Embryonic facial prominence (tissue), 1 donor: ENCODE measurements around the gene GDPD5.
A peak's percentile ranks its signal among the peaks of the same experiment; 100 is the strongest.
"Not testable (repeated sequence)": the region's sequence is repeated elsewhere in the genome, so short reads cannot be mapped to it uniquely, and the experiment has no call there.

Experiments
- DNase-seq: peaks from one replicate; pipeline ENCODE4 v3.0.0-alpha.2; 2016; ENCODE audit errors: extremely low spot score

GDPD5 gene

DNA sequence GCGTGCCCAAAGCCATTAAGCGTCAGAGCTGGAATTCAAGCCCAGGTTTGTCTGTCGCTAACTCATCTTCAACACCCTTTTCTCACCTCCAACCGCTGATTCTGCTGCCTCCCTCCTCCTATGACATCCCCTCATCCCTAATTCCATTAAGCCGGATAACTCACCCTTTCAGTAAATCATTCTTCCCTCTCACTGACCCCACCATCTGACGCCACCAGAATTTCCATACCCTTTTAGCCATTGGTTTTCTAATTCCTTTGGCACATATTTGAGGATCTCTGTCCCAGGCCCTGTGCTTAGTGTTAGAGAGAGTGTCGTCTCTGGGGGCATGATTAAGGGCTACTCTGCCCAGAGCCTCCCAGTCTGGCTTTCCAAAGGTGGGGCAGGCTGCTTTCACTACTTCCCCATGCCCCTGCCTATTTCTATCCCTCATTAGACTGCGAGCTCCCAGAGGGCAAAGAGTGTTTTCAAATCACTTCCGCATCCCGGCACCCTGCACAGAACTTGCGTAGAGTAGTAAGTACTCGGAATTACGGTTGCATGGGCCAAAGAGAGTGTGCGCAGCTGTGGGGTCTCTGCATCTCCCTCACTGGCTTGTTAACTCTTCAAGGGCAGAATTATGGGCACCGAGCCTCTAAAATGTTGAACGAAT lies 96.6 kb downstream of the GDPD5 start:
- DNase-seq = no peak

DNA sequence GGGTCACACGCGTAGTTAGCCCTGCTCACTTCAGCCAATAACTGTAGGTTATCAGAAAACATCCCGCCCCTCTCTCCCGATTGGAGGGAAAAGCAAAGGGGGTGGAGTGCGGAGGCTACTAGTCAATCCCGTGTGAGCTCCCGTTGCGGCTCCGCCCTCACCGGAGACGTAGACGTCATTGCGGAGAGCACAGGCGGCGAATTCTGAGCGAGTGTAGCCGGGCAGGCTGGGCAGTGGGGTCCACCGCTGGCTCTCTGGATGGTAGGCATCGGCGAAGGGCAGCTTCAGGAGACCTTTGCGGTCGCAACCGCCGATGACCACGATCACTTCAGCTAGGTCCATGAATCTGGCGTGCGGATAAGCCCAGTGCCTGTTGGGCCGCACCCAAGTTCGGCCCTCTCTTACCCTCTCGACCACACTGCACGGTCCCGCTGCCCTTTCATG lies 97.4 kb downstream of the GDPD5 start:
- DNase-seq = peak; percentile 75

DNA sequence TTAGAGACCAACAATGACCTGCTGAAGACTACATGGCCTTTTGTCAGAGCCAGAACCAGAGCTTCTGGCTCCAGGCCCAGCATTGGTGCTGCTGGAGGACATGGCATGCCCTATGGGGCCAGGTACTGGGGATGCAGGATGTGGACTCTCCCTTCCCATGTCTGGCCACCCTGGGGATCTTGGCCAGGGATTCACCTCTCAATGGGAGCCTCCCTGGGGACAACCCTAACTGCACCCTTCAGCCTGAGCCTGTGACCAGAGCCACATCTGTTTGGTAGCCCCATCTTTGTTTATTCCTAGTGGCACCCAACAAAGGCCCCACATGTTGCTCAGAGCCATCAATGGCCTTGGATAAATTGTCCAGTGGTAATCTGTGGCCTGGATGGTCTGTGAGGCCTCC lies 98.6 kb downstream of the GDPD5 start:
- no peak for DNase-seq

DNA sequence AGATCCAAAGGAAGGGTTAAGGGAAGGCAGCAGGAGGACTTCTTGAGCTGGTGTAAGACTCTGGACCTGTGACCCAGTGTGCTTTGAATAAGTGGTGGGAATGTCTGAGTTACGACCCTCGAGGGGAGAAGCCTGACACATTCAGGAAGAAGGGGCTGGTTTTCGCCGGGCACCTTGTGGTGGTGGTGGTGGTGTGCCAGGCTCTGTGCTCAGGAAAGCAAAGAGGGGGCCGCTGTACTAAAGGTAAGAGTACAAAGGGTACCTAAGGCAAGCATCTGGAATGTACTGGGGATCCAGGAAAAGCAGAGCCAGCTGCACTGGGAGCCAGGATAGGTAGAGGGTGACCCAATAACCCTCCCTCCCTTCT lies 99.0 kb downstream of the GDPD5 start:
- no peak for DNase-seq

DNA sequence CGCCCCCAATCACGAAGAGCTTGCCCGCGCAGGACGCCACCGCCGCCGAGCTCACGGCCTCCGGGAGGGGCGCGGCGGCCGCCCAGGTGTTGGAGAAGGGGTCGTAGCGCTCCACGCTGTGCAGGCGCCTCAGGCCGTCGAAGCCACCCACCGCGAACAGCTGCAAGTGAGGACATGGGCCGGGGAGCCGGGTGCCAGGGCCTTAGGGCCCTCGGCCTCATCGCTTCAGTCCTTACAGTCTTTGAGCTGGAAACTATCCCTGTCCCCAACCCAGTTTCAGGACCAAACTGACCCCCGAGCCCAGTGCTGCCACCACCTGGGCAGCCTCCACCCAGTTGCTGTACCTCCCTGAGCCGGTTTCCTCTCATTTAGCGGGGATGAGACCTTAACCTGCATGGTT lies 100.3 kb downstream of the GDPD5 start:
- no peak for DNase-seq

DNA sequence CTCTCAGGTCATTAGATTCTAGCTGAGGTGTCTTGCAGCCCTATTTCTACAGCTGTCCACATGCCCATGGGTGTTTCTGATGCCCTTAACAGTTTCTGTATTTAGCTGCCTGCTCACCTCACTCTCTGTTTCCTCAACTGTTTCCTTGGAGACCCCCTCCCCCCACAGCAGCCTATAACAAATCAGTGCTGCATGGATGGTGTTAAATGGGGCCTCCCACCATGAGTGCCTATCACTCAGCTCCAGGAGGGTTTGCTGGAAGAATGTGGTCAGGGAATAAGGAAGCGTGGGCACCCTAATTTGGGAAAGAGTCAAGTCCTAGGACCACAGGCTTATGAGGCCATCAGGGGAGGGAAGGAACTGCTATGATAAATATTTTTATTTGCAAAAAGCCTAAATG lies 101.3 kb downstream of the GDPD5 start:
- no peak for DNase-seq

DNA sequence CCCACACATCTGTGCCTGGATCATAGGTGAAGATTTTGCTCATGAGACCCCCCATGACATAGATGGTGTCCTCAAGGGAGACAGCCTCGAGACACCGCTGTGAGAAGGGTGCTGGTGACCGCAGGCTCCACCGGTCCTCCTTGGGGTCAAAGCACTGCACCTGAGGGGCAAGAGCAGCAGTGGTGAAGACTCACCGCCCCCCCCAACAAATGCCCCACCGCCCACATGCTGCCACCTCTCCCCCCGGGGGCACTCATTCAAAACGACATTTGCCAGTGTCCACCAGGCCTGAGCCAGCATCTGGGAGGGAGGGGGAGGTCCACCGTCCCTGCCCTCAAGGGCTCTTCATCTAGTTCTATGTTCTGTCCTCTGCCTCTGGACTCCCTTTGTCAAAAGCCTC lies 102.0 kb downstream of the GDPD5 start:
- DNase-seq = no peak

DNA sequence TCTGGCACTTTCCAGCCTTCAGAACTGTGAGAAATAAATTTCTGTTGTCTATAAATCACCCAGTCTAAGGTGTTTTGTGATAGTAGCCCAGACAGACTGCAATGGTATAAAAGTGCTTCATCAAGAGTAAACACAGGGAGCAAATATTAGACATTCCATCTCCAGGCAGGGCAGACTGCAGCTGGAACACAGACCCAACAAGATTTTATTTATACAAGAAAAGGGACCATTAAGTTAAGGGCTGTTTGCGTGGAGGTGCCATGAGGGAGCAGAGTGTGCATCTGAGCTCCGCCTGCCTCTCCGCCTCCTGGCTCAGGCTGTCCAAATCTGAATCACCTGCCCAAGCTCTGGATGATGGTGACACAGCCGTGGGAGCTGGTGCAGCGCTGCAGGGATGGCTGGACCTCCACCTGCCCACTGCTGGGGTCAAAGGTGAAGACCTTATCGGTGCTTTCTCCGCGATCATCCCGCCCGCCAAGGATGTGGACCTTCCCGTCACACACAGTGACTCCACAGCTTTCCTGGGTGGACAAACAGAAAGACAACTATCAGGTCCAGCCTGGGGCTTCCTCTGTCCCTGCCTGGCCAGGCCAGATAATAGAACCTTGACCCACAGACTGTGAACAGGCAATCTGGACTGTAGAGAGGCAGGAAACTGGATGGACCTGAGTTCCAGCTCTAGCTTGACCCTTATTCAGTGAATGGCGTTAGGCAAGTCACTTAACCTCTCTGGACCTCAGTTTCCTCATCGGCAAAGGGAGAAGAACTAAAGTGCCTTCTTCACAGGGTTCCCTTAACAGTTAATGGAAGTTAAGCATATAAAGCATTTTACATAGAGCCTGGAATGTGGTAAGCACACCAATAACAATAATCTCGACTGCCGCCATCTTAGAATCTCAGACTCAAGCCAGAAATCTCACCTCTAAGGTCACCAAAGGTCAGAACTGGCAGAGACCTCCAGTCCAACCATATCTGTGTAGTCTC lies 103.2 kb downstream of the GDPD5 start:
- no peak for DNase-seq

DNA sequence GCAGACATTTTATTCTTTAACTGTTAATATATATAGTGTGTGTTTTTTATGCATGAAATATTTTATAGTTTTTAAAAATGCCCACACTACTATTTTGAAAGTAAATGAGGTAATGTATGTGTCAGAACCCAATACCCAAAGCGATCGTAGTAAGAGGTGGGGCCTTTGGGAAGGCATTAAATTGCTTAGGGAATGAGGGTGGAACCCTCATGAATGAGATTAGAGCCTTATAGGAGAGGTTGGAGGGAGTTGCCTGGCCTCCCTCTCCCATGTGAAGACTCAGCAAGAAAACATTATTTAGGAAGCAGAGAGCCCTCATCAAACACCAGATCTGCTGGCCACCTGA lies 103.9 kb downstream of the GDPD5 start:
- no peak for DNase-seq

DNA sequence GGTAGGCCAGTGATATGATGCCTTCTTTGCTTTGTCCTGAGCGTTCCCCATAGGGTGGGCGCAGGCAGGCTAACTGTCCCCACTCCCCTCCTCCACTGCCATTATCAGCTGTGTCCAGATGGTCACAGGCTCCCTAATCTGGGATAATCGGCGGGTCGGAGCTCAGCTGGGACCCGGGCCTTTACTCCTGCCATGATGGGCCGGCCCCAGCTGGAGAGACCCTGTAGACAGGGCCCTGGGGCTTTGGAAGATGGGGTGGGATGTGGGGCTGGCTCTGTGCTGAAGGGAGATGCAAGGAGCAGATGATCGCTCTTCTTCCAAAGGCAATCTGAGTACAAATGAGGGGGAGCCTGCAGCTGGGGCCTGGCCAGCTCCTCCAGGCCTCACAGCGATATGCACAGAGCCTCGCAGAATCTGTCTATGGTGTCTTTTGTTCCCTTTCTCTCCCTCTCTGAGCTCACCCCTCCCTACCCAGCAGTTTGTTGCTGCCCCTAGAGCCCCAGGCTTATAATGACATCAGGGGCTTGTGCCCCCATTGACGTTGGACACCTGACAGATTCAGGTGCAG lies 104.6 kb downstream of the GDPD5 start:
- no peak for DNase-seq

DNA sequence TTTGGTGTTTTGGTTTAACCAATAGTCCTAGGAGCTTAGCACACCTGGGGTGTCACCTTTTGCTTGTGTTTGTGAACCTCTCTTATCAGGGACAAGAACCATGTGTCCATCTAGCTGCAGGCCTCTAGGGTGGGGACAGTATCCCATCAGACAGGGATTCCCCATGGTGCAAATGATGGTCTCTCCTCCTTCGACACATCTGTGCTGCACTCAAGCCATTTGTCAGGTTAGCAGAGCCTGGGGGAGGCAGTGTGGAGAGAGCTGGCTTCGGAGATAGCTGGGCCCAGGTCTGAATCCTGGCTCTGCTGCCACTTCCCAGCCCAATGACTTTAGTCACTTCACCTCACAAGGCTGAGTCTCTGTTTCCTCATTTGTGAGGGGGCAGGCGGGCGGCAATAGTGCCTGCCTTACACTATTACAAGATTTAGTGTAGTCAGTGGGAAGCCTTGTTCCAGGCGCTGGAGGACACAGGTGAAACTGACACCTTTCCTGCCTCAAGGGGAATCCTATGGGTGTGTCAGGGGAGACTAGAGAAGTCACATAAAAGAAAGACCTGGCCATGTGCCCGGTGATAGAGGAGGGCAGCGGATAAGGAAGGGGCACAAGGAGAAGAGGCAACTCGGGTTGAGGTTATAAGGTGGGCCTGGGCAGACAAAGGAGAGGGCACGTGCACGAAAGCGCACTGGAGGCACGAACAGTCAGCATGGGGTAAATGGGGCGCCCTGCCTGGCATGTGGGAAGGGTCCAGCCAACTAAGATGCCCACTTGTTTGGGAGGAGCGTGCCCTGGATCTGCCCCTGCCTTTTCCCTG lies 105.3 kb downstream of the GDPD5 start:
- DNase-seq = no peak

DNA sequence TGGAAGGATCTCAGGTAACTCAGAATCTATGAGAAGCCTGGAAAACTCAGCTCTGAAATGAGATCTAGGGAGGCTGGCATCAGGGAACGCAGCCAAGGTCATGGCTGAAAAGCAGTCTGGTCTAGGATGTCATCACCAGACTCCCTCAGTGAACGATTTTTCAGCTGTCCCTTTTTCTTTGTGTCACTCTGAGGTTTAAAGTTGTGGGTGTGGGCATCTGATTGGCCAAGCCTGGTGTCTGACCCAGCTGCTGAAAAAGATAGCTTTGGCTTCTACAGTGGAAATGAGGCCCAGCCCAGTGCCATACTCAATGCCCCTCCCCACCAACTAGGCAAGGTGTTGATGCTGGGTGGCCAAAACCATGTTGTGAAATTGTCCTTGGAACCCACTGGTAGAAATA lies 111.9 kb downstream of the GDPD5 start:
- DNase-seq = no peak

DNA sequence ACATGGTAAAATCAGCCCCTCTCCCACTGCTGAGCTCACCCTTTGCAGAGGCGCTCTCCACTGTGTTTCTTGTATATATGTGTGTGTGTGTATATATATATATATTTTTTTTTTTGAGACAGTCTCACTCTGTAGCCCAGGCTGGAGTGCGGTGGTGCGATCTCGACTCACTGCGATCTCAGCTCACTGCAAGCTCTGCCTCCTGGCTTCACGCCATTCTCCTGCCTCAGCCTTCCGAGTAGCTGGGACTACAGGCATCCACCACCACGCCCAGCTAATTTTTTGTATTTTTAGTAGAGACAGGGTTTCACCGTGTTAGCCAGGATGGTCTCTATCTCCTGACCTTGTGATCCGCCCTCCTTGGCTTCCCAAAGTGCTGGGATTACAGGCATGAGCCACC lies 112.6 kb downstream of the GDPD5 start:
- DNase-seq = not testable (repeated sequence)

DNA sequence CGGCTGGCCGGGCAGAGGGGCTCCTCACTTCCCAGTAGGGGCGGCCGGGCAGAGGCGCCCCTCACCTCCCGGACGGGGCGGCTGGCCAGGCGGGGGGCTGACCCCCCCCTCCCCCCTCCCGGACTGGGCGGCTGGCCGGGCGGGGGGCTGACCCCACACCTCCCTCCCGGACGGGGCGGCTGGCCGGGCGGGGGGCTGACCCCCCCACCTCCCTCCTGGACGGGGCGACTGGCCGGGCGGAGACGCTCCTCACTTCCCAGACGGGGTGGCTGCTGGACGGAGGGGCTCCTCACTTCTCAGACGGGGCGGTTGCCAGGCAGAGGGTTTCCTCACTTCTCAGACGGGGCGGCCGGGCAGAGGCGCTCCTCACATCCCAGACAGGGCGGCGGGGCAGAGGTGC lies 115.8 kb downstream of the GDPD5 start:
- not testable (repeated sequence) for DNase-seq

DNA sequence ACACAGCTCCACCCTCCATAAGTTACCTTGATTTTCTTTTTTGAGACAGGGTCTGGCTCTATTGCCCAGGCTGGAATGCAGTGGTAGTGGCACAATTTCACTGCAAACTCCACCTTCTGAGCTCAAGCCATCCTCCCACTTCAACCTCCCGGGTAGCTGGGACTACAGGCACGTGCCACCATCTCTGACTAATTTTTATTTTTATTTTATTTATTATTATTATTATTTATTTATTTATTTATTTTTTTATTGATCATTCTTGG lies 116.9 kb downstream of the GDPD5 start:
- DNase-seq = no peak

DNA sequence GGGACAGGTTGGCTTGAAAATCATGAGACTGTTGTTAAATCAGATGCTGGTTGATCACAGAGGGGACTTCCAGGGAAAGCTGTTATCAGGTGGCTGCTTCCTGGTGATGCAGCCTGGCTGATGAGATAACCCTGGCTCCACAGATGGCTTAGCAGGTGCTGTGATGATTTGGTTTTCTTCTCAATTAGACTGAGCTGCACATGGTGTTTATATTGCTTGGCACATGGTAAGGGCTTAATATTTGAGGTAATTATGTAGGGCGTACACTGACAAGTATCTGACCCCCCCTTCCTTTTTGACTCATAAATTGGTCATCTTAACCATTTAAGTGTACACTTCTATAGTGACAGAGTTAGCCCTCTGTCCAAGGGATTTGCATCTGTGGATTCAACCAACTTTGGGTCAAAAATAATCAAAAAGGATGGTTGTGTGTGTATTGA lies 119.4 kb downstream of the GDPD5 start:
- no peak for DNase-seq

DNA sequence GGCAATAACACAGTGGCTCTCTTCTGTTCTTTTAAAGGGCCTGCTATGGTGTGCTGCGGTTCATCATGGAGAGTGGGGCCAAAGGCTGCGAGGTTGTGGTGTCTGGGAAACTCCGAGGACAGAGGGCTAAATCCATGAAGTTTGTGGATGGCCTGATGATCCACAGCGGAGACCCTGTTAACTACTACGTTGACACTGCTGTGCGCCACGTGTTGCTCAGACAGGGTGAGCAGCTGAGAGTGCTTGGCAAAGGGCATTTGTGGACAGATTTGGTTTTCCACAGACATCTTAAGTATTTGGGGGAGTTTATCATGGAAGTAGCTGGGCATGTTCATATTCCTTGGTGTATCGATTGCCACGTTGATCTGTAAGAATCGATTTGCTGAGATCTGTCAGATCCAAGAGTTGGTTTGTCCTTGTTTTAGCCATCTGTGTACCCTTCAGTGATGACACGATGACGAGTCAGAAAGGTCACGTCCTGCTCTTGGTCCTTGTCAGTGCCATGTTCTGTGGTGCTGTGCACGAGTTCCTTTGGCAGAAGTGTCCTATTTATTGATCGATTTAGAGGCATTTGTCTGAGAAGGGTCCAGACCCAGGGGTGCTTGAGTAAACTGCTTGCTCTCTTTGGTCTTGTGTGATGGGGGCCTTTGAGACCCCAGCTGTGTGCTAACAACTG lies 121.6 kb downstream of the GDPD5 start:
- no peak for DNase-seq

DNA sequence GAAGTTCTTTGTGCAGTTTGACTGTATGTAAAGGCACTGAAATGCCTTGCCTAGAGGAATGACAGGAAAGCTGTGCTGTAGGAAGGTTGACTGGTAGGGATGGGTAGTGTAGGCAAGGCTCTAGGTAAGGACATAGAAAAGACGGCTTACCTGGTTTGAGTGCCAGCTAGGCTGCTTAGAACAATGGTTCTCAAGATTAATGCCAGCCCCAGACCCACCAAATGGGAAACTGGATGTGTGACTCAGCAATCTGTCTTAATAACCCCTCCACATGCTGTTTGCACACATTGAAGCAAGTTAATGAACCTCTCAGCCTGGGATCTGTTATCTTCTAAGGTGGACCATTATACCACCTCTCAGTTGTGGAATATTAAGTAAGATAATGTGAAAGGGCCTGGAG lies 122.7 kb downstream of the GDPD5 start:
- DNase-seq = no peak

DNA sequence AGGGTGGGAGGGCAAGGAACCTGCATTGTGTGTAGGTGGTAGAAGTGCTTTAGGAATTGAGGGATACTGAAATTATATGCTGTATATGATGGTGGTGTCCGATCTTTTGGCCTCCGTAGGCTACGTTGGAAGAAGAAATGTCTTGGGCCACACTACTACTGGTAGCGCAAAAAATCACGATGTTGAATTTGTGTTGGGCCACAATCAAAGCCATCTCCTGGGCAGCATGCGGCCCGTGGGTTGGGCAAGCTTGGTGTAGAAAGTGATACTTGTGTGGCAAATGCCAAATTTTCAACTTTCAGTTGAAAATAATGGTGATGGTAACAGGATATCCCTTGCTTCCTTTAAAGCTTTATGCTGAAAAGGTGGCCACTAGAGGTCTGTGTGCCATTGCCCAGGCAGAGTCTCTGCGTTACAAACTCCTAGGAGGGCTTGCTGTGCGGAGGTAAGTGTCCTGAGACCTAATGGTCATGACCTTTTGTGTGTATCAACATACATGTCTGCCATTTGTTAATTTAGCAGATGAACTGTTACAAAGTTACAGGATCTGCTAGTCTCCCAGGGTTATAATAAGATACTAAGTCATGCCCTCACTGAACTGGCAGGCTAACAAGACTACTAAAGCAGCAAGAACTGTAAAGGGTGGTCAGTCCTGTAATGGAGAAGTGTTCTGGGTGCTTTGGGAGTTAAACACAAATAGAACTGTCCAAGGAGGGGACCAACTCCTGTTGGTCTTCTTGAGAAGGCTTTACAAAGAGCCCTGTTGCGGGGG lies 123.6 kb downstream of the GDPD5 start:
- DNase-seq = no peak

DNA sequence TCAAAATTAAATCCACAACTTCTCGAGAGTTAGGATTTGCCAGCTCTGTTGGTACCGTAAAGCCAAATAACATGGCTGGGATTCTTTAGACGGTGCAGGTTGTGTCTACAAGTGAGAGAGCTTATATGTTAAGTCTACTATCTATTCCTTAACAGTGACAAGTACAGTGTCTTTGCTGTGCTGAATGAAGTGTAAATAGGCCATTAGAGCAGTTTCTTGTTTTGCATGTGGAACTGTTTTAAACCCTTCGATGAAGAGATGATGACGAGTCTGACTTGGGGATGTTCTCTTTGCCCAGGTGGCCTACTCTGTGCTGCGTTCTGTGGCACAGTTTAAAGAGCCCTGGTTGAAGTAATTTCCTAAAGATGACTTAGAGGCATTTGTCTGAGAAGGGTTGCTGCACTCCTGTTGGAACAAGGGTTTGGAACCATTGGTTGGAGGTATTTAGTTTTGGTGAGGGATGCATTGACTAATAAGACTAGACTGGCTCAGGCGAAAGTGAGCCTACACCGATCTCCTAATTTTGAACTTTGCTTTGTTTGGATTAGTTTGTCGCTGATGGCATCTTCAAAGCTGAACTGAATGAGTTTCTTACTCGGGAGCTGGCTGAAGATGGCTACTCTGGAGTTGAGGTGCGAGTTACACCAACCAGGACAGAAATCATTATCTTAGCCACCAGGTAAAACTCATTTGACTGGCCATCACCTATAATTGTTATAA lies 125.4 kb downstream of the GDPD5 start:
- no peak for DNase-seq
